Activated CD4-positive, alpha-beta memory T cell treated with anti-CD3 and anti-CD28 coated beads, Interleukin-2, amount 10 ng/mL, durations not matched to agents 7 days and 5 days (primary cell): ENCODE data around the gene DENND6A. TPM values are rescaled to one million over a fixed set of nuclear protein-coding genes. Genes with fewer than 3 reads are reported as not detected.

Experiments
- CTCF ChIA-PET: fragments of 350-600 bp; sonication (Branson Sonifier 250); formaldehyde crosslinking; loops from one replicate; lab custom pipeline; 2021; ENCODE audit warnings: antibody characterized with exemption, inconsistent platforms; lab: Charles Lee
- POLR2A ChIA-PET: fragments of 350-600 bp; sonication (Branson Sonifier 250); formaldehyde crosslinking; loops from one replicate; lab custom pipeline; 2021; ENCODE audit warnings: antibody characterized with exemption; lab: Charles Lee
- DNase-seq: peaks from one replicate; pipeline ENCODE4 v3.0.0-alpha.2; 2020
- H3K27ac Mint-ChIP-seq: one replicate; pipeline ENCODE4 v1.8.0; 2021; ENCODE audit warnings: mild to moderate bottlenecking, mixed read lengths
- H3K27me3 Mint-ChIP-seq: one replicate; pipeline ENCODE4 v1.8.0; 2021; ENCODE audit warnings: mixed read lengths
- H3K36me3 Mint-ChIP-seq: one replicate; pipeline ENCODE4 v1.8.0; 2021; ENCODE audit warnings: low read depth, mixed read lengths
- H3K4me1 Mint-ChIP-seq: one replicate; pipeline ENCODE4 v1.8.0; 2021; ENCODE audit warnings: mixed read lengths
- H3K4me3 Mint-ChIP-seq: one replicate; pipeline ENCODE4 v1.8.0; 2021; ENCODE audit warnings: mild to moderate bottlenecking, mixed read lengths
- H3K9me3 Mint-ChIP-seq: one replicate; pipeline ENCODE4 v1.8.0; 2021; ENCODE audit warnings: mixed read lengths
- total RNA-seq, 2 experiments: library from RNA; stranded (reverse); gene quantifications; one replicate each; pipeline ENCODE4 v1.2.3, GENCODE V29; 2021

The DENND6A gene
- total RNA-seq, 2 experiments from 2014 or later: 28.5 to 29.6 TPM

DNA sequence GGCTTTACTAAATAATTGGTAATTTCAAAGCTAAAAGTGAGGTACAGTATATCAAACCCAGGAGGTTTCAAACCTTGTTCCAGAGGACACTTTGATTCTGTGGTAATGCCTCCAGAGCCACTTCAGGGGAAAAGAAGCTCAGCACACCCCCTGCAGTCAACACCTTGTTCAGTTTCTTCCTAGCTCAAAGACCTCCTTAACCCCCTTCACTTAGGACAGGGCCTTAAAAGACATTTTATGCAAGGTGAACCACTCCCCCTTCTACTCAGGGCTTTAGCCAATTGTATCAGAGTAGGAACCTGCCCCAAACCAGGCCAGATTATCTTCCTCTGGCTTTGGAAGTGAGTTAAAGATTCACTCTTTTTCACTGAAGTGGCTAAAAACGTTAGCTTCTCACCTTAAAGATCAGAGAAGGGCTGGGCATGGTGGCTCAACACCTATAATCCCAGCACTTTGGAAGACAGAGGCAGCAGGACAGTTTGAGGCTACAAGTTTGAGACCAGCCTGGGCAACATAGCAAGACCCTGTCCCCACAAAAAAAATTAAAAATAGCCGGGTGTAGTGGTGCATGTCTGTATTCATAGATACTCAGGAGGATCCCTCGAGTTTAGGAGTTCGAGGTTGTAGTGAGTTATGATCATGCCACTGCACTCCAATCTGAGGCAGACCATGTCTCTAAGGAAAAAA, 3.4 kb downstream of the DENND6A start:
- Mint-ChIP-seq H3K36me3 (peaks cover 13% of the 10 kb centered on the region), H3K4me1 (peaks cover 52% of the 10 kb centered on the region), H3K27ac (no peak overlapping the region), H3K27me3 (no peaks in the 10 kb centered on the region), H3K4me3 (no peak overlapping the region), H3K9me3 (no peaks in the 10 kb centered on the region)
- DNase-seq: no peak
- CTCF ChIA-PET: interaction anchor here (0.7 to 1.4 kb wide), 3 partner anchors 10 to 292 kb away, joined by 3 read pairs; no protein-coding TSS in a partner anchor
- POLR2A ChIA-PET: interaction anchor here (0.6 to 2.3 kb wide), 6 partner anchors 8 to 134 kb away, joined by 3 to 8 read pairs (median 6); partner anchors contain the start of genes ARF4 and PDE12

DNA sequence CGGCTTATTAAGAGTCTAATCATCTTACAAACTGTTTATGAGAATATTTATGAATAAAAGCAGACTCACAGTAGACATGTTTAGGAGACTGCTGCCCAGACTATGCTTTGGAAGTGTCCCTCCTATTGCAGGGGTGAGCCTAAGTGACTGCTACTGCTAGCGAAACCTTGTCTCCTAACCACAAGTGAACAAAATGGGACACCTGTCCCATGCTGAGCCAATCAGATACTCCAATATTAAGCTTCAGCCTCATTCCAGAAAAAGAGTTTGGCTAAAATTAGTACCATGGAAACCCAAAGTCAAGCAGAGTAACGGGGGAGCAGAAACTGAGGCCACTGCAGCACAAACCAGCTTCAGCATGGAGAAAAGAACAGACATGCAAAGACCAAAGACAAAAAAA, 4.6 kb downstream of the DENND6A start:
- POLR2A ChIA-PET: interaction anchor here (1.4 to 1.8 kb wide), 3 partner anchors 28 to 132 kb away, joined by 3 to 8 read pairs (median 4); partner anchors contain the start of gene PDE12
- Mint-ChIP-seq H3K4me3 (no peak overlapping the region), H3K36me3 (peaks cover 13% of the 10 kb centered on the region), H3K9me3 (no peaks in the 10 kb centered on the region), H3K27ac (no peak overlapping the region), H3K4me1 (peaks cover 51% of the 10 kb centered on the region), H3K27me3 (no peaks in the 10 kb centered on the region)
- DNase-seq: no peak
- CTCF ChIA-PET: interaction anchor here (1.3 kb wide), 1 partner anchor 290 kb away, joined by 3 read pairs; no protein-coding TSS in a partner anchor

DNA sequence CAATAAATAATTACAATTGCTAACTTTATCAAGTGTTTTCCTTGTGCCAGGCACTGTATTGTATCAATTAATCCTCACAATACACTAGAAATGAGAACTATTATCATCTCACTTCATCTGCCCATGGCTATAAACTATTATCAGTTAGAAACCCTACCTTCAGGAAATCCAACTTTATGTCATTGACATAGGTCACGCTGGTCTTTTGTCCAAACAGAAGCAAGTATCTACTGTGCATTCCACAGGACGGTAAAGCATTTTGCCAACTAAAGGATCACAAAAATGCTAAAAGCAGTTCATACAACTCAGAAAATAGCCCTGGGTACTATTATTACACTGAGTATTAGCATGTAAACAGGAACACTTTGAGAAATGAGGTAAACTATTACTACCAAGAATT, 9.6 kb downstream of the DENND6A start:
- no peak overlapping the region for H3K27ac Mint-ChIP-seq
- no peak overlapping the region for H3K4me3 Mint-ChIP-seq
- H3K27me3 Mint-ChIP-seq: no peaks in the 10 kb centered on the region
- H3K4me1 Mint-ChIP-seq: peaks cover 53% of the 10 kb centered on the region
- POLR2A ChIA-PET: interaction anchor here (1.4 kb wide), 1 partner anchor 86 kb away, joined by 5 read pairs; the partner anchor contains the start of gene ARF4
- CTCF ChIA-PET: no interaction called here
- no peaks in the 10 kb centered on the region for H3K9me3 Mint-ChIP-seq
- DNase-seq: no peak
- H3K36me3 Mint-ChIP-seq: peaks cover 38% of the 10 kb centered on the region

DNA sequence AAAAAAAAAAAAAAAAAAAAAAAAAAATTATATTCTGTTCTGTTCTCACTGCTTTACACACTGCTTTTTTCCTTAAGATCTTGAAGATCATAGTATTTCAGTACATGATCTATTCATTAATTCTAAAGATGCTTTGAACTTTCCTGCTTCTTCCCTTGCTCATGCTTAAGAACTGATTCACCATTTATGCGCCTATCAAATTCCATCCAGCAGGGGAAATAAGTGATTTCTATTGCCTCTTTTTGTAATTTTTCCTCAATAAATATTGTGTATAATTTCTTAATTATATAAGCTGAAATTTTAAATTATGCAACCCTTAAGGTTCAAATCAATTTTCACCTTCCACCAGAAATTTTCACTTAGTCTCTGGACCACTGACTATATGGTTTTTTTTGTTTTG, 10.6 kb downstream of the DENND6A start:
- no peak overlapping the region for H3K27ac Mint-ChIP-seq
- H3K4me3 Mint-ChIP-seq: no peak overlapping the region
- H3K9me3 Mint-ChIP-seq: no peaks in the 10 kb centered on the region
- peaks cover 39% of the 10 kb centered on the region for H3K36me3 Mint-ChIP-seq
- peaks cover 51% of the 10 kb centered on the region for H3K4me1 Mint-ChIP-seq
- CTCF ChIA-PET: no interaction called here
- no peak for DNase-seq
- POLR2A ChIA-PET: interaction anchor here (1.0 to 1.3 kb wide), 5 partner anchors 8 to 85 kb away, joined by 3 to 7 read pairs (median 5); partner anchors contain the start of genes ARF4 and SLMAP
- H3K27me3 Mint-ChIP-seq: no peaks in the 10 kb centered on the region

DNA sequence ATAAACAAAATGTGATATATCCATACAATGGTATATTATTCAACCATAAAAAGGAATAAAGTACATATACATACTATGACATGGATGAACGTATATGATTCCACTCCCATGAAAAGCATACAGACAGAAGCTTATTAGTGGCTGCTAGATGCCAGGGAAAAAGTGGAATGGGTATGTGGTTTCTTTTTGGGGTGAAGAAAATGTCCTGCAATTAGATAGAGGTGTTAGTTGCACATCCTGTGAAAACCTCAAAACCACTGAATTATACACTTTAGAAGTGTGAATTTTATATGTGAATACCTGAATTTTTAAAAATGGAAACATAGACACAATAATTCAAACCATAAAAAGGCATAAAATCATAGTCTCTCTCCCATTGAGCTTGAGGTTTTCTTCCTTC, 11.2 kb downstream of the DENND6A start:
- Mint-ChIP-seq H3K4me1 (peaks cover 47% of the 10 kb centered on the region), H3K9me3 (no peaks in the 10 kb centered on the region), H3K27me3 (no peaks in the 10 kb centered on the region), H3K4me3 (no peak overlapping the region), H3K27ac (no peak overlapping the region), H3K36me3 (peaks cover 36% of the 10 kb centered on the region)
- ChIA-PET POLR2A (interaction anchor here (0.6 to 1.3 kb wide), 6 partner anchors 9 to 445 kb away, joined by 3 to 7 read pairs (median 4); partner anchors contain the start of genes ARF4 and SLMAP), CTCF (interaction anchor here (0.6 kb wide), 1 partner anchor 68 kb away, joined by 4 read pairs; no protein-coding TSS in a partner anchor)
- DNase-seq: no peak

DNA sequence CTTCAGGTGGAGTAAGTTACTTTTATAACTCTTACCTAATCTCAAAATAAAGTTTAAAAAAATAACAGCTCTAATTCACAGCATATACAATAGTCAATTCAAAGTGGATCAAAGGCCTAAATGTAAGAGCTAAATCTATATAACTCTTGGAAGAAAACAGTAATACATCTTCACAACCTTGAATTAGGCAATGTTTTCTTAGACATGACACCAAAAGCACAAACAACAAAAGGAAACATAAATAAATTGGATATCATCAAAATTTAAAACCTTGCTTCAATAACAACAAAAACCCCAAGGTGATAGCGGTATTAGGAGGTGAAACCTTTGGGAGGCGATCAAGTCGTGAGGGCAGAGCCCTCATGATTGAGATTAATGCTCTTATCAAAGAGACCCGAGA, 12.8 kb downstream of the DENND6A start:
- Mint-ChIP-seq H3K4me3 (no peak overlapping the region), H3K4me1 (peaks cover 46% of the 10 kb centered on the region), H3K9me3 (no peaks in the 10 kb centered on the region), H3K27me3 (no peaks in the 10 kb centered on the region), H3K27ac (no peak overlapping the region), H3K36me3 (peaks cover 40% of the 10 kb centered on the region)
- no peak for DNase-seq
- ChIA-PET POLR2A (interaction anchor here (0.8 to 1.0 kb wide), 3 partner anchors 9 to 84 kb away, joined by 3 read pairs; partner anchors contain the start of gene DENND6A), CTCF (interaction anchor here (1.3 kb wide), 1 partner anchor 11 kb away, joined by 4 read pairs; no protein-coding TSS in a partner anchor)

DNA sequence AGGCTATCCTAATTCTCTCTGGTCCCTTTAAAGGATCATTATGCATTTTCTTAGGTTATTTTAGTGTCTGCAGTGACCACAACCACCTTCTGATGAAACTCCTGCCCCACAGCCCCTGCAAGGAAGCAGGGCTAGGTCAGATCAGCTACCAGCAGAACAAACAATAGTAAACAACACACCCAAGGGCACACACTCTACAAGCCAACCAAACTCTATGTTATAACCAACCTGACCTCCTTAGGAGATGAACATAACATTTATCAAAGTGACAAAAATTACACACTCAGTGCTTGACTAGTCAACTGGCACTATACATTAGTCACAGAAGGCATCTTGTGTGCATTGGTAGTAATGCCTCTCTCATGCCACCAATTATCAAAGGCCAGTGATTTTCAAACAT, 17.3 kb downstream of the DENND6A start:
- DNase-seq: no peak
- Mint-ChIP-seq H3K4me1 (peaks cover 46% of the 10 kb centered on the region), H3K36me3 (peaks cover 36% of the 10 kb centered on the region), H3K27me3 (no peaks in the 10 kb centered on the region), H3K4me3 (no peak overlapping the region), H3K27ac (no peak overlapping the region), H3K9me3 (no peaks in the 10 kb centered on the region)
- ChIA-PET CTCF (no interaction called here), POLR2A (interaction anchor here (1.0 kb wide), 1 partner anchor 17 kb away, joined by 6 read pairs; the partner anchor contains the start of gene DENND6A)

DNA sequence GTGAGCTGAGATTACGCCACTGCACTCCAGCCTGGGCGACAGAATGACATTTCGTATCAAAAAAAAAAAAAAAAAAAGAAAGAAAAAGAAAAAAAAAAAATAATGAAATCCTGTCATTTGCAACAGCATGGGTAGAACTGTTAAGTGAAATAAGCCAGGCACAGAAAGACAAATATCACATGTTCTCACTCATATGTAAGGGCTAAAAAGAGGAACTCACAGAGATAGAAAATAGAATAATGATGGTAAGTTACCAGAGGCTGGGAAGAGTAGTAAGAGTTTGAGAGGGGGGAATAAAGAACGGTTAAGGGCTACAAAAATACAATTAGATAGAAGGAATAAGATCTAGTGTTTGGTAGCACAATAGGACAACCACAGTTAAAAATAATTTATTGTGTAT, 19.7 kb downstream of the DENND6A start:
- Mint-ChIP-seq H3K27ac (no peak overlapping the region), H3K4me1 (peaks cover 39% of the 10 kb centered on the region), H3K9me3 (no peaks in the 10 kb centered on the region), H3K36me3 (peaks cover 27% of the 10 kb centered on the region), H3K4me3 (no peak overlapping the region), H3K27me3 (no peaks in the 10 kb centered on the region)
- no peak for DNase-seq
- ChIA-PET POLR2A (no interaction called here), CTCF (interaction anchor here (0.7 kb wide), 1 partner anchor 38 kb away, joined by 3 read pairs; no protein-coding TSS in a partner anchor)

DNA sequence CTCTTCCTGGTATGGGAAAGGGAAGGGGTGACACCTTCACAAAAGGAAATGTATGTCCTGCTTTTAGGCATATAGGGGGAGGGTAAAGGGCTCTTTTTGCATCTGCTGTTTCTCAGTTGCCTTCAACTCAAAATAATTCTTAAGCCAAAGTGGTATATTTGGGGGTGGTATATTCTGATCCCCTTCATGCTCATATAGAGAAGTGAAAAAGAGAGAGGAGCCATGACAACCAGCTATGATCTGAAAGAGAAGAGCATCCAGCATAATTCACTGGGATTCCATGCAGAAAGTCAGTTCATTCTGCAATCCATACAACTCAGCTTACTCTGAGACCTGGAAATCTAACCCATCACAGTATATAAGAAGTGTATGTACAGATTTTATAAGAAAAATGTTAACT, 22.3 kb downstream of the DENND6A start:
- H3K9me3 Mint-ChIP-seq: no peaks in the 10 kb centered on the region
- H3K27me3 Mint-ChIP-seq: no peaks in the 10 kb centered on the region
- ChIA-PET POLR2A (interaction anchor here (1.3 to 3.2 kb wide), 4 partner anchors 9 to 115 kb away, joined by 3 to 12 read pairs (median 6); partner anchors contain the start of genes DENND6A and PDE12), CTCF (interaction anchor here (1.4 kb wide), 1 partner anchor 182 kb away, joined by 3 read pairs; no protein-coding TSS in a partner anchor)
- no peak for DNase-seq
- no peak overlapping the region for H3K4me3 Mint-ChIP-seq
- peaks cover 31% of the 10 kb centered on the region for H3K36me3 Mint-ChIP-seq
- H3K4me1 Mint-ChIP-seq: peaks cover 32% of the 10 kb centered on the region
- H3K27ac Mint-ChIP-seq: no peak overlapping the region

DNA sequence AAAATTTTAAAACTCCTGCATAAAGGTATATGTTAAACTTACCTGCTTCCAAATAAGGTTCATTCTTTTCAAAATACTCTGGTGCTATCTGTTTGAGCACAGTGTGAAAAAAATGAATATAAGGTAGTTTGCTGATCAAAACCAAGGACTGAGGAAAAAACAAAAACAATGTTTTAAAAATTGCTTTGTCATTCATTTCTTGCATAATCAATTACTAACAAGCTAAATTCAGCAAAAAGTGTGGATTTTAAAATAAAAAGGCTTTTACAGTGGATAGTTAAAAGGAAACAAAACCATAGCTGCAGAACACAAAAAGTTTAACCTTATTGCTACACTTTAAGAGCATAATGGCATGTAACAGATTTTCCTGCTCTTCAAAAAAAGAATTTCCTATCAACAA, 31.5 kb downstream of the DENND6A start:
- ChIA-PET CTCF (interaction anchor here (1.9 kb wide), 1 partner anchor 30 kb away, joined by 5 read pairs; no protein-coding TSS in a partner anchor), POLR2A (interaction anchor here (1.4 kb wide), 1 partner anchor 31 kb away, joined by 4 read pairs; the partner anchor contains the start of gene DENND6A)
- Mint-ChIP-seq H3K9me3 (no peaks in the 10 kb centered on the region), H3K4me3 (no peak overlapping the region), H3K27ac (no peak overlapping the region), H3K27me3 (no peaks in the 10 kb centered on the region), H3K36me3 (peaks cover 36% of the 10 kb centered on the region), H3K4me1 (peaks cover 6% of the 10 kb centered on the region)
- DNase-seq: no peak

DNA sequence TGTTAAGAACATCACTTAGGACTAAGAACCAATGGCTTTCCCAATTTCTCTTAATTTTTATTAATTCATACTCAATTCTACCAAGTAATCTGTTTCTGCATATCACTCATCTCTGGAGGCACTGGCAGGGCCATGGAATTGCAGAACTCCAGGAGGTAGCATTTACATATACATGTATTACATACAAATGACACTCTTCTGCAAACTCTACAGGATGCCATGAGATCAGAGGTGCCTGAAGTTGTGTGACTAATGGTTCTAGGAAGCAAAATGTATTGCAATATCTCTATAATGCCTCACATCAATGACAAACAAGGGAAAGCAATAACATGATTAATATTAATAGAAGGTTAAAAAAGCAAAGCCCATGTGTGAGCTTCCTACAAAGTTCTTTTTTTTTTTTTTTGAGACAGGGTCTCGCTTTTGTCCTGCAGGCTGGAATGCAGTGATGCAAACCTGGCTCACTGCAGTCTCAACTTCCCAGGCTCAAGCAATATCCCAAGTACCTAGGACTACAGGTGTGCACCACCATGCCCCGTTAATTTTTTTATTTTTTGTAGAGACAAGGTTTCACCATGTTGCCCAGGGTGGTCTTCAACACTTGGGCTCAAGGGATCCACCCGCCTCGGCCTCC, 33.0 kb downstream of the DENND6A start:
- Mint-ChIP-seq H3K27me3 (no peaks in the 10 kb centered on the region), H3K27ac (no peak overlapping the region), H3K4me1 (peaks cover 9% of the 10 kb centered on the region), H3K36me3 (peaks cover 38% of the 10 kb centered on the region), H3K9me3 (no peaks in the 10 kb centered on the region), H3K4me3 (no peak overlapping the region)
- POLR2A ChIA-PET: interaction anchor here (1.5 kb wide), 1 partner anchor 33 kb away, joined by 4 read pairs; the partner anchor contains the start of gene DENND6A
- CTCF ChIA-PET: interaction anchor here (1.9 kb wide), 1 partner anchor 31 kb away, joined by 5 read pairs; no protein-coding TSS in a partner anchor
- no peak for DNase-seq

DNA sequence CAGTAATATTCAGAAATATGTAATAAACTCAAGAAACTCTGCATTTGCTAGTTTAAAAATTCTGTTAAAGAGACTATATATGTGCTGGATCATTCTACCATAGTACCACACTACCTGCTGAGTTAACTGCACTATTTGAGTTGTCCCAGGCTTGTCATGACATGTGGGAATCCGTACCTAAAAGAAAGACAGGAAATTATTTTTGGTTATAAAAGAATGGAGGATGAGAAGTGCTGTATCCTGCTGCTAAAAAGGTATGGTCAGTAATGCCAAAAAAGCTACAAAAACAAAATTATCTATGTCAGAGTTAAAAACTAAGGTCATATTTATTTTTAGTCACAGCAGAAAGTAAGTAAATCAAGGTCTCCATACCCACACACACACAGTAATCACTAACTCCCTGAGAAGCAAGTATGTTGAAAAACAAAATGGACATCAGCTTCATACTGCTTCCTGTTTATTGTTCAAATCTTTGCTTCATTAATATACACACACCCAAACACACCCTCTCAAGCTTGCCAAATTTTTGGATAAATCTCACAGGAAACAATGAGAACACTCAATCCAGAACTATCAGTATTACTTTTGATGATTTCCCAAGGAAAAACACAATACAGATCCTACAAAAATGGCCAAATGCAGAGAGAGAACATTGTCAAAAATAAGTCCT, 33.7 kb downstream of the DENND6A start:
- Mint-ChIP-seq H3K4me3 (no peak overlapping the region), H3K9me3 (no peaks in the 10 kb centered on the region)

More for the DNA sequence above, 33.7 kb downstream of the DENND6A start:
- no peaks in the 10 kb centered on the region for H3K27me3 Mint-ChIP-seq
- H3K36me3 Mint-ChIP-seq: peaks cover 39% of the 10 kb centered on the region
- peak overlapping the region; percentile 24 for H3K27ac Mint-ChIP-seq
- peaks cover 15% of the 10 kb centered on the region for H3K4me1 Mint-ChIP-seq
- no peak for DNase-seq
- CTCF ChIA-PET: no interaction called here
- POLR2A ChIA-PET: interaction anchor here (1.5 kb wide), 1 partner anchor 34 kb away, joined by 4 read pairs; the partner anchor contains the start of gene DENND6A
